HG03442 (cell line): ENCODE results near the gene VPS51.
A peak's percentile ranks its signal among the peaks of the same experiment; 100 is the strongest.
"Not testable (repeated sequence)": the region's sequence is repeated elsewhere in the genome, so short reads cannot be mapped to it uniquely, and the experiment has no call there.

Experiments used
- ATAC-seq: cut with Tn5 transposase; IDR thresholded peaks from one replicate; pipeline ENCODE4 v1.9.1; 2021; ENCODE audit warnings: mild to moderate bottlenecking, moderate library complexity; ENCODE audit not compliant: unreplicated experiment

VPS51 gene

GRCh38 chr11:65118097-65118837, 22.3 kb downstream of the VPS51 start:
- no peak for ATAC-seq

- ATAC-seq: not testable (repeated sequence)
Measured at GRCh38 chr11:65118891-65119669, 23.1 kb downstream of the VPS51 start.

DNA sequence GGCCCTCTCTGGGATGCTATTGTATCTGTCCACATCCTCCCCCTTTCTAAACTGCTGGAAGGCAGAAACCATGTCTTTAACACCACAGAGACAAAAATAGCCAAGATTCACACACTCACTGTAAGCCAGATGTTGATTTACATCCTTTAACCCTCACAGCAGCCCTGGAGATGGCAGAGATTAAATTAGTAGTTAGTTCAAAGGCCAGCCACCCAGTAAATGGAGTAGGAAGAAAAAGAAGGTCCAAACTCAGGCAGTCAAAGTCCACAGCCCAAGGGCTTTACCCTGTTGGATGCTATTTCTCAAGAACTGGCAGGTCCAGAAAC, 23.6 kb downstream of the VPS51 start:
- no peak for ATAC-seq

DNA sequence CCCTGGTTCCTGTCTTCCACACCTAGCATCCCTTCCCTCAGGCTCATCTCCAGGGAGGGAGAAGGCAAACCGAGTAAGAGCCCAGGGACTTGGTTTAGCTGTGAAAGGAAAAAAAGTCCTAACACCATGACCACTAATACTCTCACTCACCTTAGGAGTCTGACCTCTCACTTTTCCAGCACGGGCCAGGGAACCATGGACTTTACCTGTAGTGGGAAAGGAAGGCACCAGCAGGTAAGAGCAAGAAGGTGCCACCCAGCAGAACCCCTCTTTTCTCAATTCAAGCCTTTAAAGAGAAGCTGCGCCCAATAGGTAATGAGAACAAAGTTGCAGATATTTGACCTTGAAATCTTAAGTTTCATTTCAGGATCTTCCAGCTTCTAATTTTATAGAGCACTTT, 24.8 kb downstream of the VPS51 start:
- ATAC-seq: no peak

DNA sequence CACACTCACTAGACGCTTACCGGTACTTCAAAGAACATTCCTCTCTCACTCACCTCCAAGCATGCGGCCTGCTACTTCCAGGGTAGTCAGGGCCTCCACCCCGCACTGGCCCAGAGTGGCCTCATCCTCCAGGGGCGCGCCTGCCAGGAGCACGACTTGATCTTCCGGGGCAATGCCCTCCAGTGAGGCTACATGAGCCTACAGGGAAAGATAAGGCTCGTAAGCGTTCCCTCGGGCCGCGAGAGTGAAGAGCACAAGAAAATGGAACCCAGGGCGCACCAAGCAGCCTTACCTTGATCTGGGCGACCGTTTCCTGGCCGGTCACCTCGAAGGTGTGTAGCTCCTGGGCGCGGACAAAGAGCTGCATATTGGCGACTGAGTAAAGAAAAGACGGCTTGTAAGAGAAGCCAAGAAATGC, 25.4 kb downstream of the VPS51 start:
- ATAC-seq: no peak

GRCh38 chr11:65121865-65122696, 26.1 kb downstream of the VPS51 start, which contains the start of the genes FAU and MRPL49:
TSS of gene FAU (minus strand) at chr11:65122134. CDS start at chr11:65121813, 321 bp downstream.
TSS of gene MRPL49 (plus strand) at chr11:65122321. CDS start at chr11:65122347, 26 bp downstream.
- peak; percentile 70 for ATAC-seq

DNA sequence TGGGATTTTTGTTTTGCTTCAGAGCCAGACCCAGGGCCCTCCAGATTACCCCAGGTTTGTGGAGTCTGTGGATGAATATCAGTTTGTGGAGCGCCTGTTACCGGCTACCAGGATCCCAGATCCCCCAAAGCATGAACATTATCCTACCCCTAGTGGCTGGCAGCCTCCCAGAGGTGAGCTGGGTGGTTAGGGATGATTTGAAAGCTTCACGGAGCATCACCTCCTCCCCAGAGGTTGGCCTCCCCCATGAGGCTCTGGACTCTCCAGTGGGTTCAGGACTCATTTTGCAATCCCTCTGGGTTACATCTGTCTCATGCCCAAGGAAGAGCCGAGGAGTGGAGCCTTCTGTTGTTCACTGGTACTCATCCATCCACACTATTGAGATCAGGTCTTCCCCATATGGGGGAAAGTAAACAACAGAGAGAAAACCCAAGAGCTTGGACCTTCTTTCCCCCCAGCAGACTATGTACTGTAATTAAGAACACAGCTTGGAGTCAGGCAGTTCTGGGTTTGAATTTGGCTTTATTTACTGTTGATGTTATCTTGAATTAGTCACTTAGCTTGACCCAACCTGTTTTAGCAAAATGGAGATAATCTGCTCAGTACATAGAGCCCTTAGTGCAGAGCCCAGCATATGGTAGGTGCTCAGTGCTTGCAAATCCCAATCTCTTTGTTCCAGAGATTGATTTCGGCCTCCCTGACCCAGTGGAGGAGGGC, 28.6 kb downstream of the VPS51 start:
- no peak for ATAC-seq

- no peak for ATAC-seq
Measured at GRCh38 chr11:65125197-65126056, 29.4 kb downstream of the VPS51 start.

DNA sequence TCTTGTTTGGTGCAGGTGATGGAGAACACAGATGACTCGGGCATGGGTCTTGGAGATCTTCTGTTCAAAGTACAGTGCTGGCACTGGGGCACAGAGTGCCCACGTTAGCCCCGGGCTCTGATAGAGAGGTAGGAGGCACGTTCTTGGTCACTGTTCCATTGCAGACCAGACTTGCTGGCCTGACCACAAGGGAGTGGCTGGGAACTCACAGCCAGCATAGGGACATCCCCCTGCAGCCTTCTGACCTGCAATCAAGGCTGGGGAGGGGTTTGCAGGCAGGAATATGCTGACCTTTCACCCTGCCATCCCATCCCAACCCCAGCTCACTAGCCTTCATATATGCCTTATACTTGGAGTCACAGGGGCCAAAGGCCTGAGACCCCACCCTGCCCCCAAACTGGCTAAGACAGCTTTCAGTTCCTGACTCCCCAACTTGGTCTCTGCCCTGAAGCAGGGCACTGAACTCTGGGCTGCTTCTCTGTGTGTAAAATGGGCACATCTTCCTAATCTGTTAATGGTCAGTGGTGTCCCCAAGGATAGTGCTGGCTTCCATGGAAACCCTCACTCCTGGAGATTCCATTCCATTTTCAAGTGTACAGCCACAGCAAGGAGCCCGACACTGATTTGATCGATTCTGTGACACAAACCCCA, 30.7 kb downstream of the VPS51 start:
- no peak for ATAC-seq

DNA sequence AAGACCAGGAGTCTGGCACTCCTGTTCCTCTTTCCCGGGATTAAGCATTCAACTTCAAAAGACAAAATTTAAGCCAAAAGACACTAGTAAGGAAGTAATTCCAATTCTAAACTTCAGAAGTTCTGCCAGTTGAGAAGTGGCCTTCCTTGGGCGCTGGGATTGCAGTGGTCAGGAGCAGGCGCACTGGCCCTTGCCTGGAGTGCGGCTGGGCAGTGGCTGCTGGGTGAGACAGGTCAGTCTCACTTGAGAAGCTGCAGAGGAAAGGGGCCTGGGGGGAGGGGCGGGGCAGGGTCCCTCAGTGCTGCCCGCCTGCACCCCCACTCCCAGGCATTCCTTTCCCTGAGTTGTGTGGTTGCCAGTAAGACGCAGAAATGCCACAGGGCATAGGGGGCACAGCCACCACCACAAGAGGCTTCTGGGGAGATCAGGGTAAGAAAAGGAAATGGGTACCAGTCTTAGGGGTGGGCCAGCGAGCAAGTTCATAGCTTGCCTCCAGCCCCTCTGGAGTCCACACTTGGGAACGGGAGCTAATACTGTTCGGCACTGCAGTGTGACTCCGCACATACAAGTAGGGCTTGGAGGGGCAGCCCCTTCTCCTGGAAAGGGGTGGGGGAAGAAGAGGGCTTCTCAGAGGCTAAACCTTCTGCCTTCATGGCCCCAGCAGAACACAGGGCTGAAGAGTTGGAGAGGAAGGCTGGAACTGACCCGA, 31.6 kb downstream of the VPS51 start:
- no peak for ATAC-seq

- no peak for ATAC-seq
Measured at GRCh38 chr11:65128182-65129145, 32.5 kb downstream of the VPS51 start.

GRCh38 chr11:65129649-65130441, 33.8 kb downstream of the VPS51 start:
- no peak for ATAC-seq

GRCh38 chr11:65130631-65131416, 34.8 kb downstream of the VPS51 start:
- no peak for ATAC-seq

DNA sequence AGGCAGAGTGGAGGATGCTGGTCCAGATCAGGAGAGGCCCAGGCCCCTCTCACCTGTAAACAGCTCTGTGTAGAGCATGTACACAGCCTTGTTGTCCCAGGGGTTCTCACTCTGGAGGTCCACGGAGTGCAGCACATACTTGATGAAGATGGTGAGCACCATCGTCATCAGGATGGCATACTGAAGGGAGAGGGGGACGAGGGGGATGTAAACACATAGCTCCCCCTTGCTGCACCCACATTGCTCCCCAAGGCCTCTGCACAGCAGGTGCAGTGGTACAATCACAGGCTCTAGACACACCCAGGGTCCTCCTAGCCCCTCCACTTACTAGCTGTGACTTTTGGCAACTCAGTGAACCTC, 35.4 kb downstream of the VPS51 start:
- no peak for ATAC-seq

DNA sequence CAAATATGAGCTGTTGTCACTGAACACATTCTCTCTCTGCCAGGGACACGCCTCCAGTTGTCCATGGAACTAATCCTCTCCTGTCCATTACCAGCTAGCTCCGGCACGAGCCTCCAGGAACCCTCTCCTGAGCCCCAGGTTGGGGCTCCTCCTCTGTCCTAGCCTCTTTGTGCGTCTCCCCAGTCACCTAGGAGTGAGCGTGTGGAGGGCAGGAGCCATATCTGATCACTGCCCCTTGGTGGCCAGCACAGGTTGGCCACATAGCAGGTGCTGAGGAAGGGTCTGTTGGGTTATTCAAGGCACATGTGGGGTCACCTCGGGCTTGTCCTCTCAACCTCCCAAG, 35.9 kb downstream of the VPS51 start:
- no peak for ATAC-seq
